ENCODE measurements around the gene REPS2.

DNA sequence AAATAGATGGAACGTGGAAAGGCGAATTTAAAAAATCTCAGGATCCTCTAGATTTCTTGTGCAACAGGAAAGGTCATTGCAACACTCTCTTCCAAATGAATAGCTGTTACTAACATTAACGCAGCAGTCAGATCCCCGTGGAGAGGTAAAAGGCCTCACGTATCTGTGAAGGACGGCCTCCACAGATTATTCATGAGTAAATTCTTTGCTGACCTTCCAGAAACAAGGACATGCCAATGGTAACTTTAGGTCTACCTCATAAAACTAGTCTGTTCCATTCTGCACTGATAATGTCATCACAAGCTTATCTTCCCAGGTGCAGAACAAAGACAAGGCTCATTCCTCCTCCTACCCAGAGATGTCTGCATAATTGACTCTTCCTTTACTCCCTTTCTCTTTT is 16.1 kb upstream of the REPS2 start:
- TF ChIP-seq, protein P1, sequence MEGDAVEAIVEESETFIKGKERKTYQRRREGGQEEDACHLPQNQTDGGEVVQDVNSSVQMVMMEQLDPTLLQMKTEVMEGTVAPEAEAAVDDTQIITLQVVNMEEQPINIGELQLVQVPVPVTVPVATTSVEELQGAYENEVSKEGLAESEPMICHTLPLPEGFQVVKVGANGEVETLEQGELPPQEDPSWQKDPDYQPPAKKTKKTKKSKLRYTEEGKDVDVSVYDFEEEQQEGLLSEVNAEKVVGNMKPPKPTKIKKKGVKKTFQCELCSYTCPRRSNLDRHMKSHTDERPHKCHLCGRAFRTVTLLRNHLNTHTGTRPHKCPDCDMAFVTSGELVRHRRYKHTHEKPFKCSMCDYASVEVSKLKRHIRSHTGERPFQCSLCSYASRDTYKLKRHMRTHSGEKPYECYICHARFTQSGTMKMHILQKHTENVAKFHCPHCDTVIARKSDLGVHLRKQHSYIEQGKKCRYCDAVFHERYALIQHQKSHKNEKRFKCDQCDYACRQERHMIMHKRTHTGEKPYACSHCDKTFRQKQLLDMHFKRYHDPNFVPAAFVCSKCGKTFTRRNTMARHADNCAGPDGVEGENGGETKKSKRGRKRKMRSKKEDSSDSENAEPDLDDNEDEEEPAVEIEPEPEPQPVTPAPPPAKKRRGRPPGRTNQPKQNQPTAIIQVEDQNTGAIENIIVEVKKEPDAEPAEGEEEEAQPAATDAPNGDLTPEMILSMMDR (IDR thresholded peaks at IDR 0.05) = no peak
- TF ChIP-seq POLR2A (IDR thresholded peaks at IDR 0.05) (no peak), POLR2AphosphoS5 (IDR thresholded peaks at IDR 0.05) (no peak)

Data from upper lobe of left lung (tissue), 4 donors.